ENCODE data around the gene C3orf49.

Gene C3orf49

GRCh38 chr3:63892773-63893352 lies 73.8 kb downstream of the C3orf49 start:
- DNase-seq: no peak

GRCh38 chr3:63895422-63896189 lies 76.5 kb downstream of the C3orf49 start:
- no peak for DNase-seq

- no peak for DNase-seq
Observed at GRCh38 chr3:63896332-63897030, 77.4 kb downstream of the C3orf49 start.
